NCI-H2196 (cell line): Measurements from ENCODE around the gene DDX39B.

Source experiments
- DNase-seq: peaks from one replicate; lab custom pipeline; 2025; ENCODE audit not compliant: unreplicated experiment; lab: John Stamatoyannopoulos, UW

Gene DDX39B

DNA sequence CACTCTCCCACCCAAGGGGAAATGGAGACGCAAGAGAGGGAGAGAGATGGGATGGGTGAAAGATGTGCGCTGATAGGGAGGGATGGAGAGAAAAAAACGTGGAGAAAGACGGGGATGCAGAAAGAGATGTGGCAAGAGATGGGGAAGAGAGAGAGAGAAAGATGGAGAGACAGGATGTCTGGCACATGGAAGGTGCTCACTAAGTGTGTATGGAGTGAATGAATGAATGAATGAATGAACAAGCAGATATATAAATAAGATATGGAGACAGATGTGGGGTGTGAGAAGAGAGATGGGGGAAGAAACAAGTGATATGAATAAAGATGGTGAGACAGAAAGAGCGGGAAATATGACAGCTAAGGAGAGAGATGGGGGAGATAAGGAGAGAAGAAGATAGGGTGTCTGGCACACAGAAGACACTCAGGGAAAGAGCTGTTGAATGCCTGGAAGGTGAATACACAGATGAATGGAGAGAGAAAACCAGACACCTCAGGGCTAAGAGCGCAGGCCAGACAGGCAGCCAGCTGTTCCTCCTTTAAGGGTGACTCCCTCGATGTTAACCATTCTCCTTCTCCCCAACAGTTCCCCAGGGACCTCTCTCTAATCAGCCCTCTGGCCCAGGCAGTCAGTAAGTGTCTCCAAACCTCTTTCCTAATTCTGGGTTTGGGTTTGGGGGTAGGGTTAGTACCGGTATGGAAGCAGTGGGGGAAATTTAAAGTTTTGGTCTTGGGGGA is 34.3 kb upstream of the DDX39B start:
- no peak for DNase-seq

DNA sequence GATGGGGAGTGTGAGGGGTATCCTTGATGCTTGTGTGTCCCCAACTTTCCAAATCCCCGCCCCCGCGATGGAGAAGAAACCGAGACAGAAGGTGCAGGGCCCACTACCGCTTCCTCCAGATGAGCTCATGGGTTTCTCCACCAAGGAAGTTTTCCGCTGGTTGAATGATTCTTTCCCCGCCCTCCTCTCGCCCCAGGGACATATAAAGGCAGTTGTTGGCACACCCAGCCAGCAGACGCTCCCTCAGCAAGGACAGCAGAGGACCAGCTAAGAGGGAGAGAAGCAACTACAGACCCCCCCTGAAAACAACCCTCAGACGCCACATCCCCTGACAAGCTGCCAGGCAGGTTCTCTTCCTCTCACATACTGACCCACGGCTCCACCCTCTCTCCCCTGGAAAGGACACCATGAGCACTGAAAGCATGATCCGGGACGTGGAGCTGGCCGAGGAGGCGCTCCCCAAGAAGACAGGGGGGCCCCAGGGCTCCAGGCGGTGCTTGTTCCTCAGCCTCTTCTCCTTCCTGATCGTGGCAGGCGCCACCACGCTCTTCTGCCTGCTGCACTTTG is 33.6 kb upstream of the DDX39B start, which contains the start of gene TNF:
Gene TNF (plus strand): TSS at position 231 of the 567 bp plus-strand sequence. CDS start 177 bp downstream, at position 408.
- DNase-seq: no peak

DNA sequence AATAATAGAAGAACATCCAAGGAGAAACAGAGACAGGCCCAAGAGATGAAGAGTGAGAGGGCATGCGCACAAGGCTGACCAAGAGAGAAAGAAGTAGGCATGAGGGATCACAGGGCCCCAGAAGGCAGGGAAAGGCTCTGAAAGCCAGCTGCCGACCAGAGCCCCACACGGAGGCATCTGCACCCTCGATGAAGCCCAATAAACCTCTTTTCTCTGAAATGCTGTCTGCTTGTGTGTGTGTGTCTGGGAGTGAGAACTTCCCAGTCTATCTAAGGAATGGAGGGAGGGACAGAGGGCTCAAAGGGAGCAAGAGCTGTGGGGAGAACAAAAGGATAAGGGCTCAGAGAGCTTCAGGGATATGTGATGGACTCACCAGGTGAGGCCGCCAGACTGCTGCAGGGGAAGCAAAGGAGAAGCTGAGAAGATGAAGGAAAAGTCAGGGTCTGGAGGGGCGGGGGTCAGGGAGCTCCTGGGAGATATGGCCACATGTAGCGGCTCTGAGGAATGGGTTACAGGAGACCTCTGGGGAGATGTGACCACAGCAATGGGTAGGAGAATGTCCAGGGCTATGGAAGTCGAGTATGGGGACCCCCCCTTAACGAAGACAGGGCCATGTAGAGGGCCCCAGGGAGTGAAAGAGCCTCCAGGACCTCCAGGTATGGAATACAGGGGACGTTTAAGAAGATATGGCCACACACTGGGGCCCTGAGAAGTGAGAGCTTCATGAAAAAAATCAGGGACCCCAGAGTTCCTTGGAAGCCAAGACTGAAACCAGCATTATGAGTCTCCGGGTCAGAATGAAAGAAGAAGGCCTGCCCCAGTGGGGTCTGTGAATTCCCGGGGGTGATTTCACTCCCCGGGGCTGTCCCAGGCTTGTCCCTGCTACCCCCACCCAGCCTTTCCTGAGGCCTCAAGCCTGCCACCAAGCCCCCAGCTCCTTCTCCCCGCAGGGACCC is 32.6 kb upstream of the DDX39B start:
- DNase-seq: no peak

DNA sequence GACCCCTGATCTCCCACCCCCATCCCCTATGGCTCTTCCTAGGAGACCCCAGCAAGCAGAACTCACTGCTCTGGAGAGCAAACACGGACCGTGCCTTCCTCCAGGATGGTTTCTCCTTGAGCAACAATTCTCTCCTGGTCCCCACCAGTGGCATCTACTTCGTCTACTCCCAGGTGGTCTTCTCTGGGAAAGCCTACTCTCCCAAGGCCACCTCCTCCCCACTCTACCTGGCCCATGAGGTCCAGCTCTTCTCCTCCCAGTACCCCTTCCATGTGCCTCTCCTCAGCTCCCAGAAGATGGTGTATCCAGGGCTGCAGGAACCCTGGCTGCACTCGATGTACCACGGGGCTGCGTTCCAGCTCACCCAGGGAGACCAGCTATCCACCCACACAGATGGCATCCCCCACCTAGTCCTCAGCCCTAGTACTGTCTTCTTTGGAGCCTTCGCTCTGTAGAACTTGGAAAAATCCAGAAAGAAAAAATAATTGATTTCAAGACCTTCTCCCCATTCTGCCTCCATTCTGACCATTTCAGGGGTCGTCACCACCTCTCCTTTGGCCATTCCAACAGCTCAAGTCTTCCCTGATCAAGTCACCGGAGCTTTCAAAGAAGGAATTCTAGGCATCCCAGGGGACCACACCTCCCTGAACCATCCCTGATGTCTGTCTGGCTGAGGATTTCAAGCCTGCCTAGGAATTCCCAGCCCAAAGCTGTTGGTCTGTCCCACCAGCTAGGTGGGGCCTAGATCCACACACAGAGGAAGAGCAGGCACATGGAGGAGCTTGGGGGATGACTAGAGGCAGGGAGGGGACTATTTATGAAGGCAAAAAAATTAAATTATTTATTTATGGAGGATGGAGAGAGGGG is 31.7 kb upstream of the DDX39B start:
- DNase-seq: no peak

DNA sequence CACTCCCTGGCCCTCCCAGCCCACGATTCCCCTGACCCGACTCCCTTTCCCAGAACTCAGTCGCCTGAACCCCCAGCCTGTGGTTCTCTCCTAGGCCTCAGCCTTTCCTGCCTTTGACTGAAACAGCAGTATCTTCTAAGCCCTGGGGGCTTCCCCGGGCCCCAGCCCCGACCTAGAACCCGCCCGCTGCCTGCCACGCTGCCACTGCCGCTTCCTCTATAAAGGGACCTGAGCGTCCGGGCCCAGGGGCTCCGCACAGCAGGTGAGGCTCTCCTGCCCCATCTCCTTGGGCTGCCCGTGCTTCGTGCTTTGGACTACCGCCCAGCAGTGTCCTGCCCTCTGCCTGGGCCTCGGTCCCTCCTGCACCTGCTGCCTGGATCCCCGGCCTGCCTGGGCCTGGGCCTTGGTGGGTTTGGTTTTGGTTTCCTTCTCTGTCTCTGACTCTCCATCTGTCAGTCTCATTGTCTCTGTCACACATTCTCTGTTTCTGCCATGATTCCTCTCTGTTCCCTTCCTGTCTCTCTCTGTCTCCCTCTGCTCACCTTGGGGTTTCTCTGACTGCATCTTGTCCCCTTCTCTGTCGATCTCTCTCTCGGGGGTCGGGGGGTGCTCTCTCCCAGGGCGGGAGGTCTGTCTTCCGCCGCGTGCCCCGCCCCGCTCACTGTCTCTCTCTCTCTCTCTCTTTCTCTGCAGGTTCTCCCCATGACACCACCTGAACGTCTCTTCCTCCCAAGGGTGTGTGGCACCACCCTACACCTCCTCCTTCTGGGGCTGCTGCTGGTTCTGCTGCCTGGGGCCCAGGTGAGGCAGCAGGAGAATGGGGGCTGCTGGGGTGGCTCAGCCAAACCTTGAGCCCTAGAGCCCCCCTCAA is 30.5 kb upstream of the DDX39B start, which contains the start of gene LTA:
Gene LTA (plus strand): TSS at position 249 of the 871 bp plus-strand sequence. CDS start 454 bp downstream, at position 703.
- DNase-seq: no peak

DNA sequence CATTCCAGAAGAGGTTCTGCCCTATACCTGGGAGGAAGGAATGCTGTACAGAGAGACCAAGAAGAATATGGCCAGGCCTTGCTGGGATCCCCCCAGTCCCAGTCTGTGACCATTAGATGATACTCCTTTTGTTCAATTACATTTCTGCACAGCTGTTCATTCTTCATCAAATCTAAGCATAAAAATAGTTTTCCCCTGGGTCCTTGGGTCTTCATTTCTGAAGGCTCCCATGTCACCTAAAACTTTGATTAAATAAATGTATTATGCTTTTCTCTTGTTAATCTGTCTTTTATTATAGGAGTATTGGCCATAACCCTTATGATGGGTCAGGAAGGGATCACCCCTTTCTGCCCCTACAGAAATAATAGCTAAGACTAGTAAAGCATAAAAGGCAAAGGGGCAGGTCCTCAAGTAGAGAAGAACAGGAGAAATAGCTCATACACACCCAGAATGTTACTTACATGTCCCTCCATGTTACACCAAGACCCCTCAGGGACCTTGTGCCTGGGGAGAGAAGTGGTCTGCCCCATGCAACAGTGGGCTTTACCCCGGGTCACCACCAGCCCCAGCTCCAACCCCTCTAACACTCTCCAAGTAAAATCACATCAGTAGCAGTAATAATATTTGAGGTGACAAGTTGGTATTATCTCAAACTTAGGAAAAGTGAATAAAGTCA is 28.2 kb upstream of the DDX39B start:
- no peak for DNase-seq

DNA sequence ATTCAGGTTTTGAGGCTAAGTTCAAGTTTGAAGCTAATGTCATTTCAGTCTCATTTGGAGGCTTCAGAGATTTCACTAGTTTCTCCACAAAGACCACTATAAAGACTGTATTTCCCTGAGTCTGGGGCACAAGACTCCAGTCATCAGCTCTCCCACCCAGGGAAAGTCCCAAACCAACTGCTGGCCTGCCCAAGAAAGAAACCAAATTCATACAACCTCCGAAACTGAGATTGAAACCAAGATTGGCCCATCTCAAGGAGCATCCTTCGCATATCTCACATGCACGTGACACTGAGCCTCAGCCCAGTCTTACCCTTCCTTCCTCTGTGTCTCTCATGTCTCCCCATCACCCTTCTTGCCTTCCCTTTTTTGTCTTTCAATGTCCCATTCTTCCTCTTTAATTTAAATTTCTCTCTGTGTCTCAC is 26.7 kb upstream of the DDX39B start:
- DNase-seq: no peak

DNA sequence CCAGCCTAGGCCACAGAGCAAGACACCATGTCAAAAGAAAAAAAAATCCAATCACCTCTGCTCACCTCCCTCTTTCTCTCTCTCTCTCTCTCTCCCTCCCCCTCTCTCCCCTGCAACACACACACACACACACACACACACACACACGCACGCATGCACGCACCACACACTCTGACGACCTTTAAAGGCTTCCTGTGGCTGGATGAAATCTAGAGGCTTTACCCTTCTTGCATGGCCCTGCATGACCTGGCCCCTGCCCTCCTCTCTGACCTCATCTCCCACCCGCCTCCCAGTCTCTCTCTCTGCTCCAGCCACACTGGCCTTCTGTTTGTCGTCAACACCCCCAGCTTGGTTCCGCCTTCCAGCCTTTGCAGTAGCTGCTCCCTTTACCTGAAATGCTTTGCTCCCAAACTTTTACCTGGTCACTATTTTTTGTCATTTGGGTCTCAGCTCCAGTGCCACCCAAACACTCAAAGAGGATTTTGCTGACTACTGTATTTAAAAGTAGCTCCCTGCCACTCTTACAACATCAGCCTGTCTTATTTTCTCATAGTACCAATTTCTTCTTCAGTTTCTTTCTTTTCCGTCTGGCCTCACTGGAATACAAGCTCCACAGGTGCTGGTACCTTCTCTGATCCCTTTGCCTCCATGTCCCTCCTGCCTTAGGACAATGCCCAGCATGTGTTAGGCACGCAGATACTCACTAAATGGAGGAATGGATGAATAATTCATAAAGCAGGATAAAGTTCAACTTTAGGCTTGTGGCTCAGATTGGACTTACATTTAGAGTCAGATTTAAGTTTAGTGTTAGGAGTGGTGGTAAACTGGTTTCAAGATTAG is 25.9 kb upstream of the DDX39B start:
- no peak for DNase-seq

DNA sequence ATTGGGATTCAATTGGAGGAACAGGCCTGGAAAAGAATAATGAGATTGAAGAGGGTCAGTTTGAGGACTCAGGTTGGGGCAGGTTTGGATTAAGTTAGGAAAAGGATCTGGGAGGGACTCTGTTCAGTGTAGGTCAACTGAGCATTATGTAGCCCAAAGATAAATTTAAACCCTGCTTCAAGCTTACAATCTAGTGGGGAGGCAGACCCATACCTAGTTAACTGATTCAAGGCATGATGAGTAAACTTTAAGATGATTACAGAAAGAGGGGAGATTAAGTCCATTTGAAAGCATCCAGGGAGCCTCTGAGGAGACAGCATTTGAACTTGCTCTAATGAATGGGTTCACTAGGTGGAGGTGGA is 18.9 kb upstream of the DDX39B start:
- no peak for DNase-seq

DNA sequence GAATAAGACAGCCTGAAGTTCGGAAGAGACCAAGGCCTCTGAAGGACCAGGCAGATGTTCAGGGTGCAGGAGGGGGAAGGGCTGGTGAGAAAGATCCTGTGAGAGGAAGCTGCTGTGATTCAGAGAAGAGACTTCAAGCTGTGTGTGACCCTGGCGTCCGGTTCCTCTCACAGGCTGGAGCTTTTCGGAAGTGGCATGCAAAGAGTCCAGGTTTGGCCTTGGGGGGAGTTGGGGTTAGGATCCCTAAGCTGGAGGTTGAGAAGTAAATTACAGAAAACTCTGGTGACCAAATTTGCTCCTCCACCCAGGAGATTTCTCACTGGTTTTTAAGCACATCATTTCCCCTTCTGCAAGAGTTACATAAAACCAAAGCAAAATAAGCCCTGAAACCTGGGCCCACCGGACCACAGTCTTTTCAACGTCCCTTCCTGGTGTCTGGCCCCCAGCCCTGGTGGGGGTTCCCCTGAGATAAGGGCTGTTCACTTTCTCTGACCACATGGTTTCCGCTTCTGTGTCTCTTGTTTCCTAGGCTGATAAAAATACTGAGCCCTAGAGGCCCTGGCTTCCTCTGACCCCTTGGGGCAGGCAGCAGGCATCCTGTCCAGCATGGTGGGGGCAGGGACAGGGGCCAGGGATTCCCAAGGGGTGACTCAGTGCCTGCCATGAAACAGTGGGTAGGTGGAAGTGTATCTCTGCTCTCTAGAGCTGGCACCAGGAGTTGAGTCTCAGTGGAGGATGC is 18.3 kb upstream of the DDX39B start:
- DNase-seq: no peak

DNA sequence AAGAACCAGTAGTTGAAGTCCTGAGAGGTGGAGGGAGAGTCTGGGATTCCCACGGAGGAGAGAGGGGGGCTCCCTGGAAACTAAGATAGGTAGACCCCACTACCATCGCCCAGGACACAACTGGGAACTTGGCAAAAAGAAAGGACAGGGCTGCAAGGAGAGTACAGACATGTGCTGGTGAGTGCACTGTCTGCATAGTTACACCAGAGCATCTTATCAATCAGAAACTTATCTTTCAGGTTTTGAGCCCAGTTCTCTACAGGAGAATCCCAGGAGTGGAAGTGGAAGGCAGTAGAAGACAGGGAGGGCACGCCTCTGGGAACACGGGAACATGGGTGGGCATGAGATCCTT is 17.8 kb upstream of the DDX39B start:
- no peak for DNase-seq

DNA sequence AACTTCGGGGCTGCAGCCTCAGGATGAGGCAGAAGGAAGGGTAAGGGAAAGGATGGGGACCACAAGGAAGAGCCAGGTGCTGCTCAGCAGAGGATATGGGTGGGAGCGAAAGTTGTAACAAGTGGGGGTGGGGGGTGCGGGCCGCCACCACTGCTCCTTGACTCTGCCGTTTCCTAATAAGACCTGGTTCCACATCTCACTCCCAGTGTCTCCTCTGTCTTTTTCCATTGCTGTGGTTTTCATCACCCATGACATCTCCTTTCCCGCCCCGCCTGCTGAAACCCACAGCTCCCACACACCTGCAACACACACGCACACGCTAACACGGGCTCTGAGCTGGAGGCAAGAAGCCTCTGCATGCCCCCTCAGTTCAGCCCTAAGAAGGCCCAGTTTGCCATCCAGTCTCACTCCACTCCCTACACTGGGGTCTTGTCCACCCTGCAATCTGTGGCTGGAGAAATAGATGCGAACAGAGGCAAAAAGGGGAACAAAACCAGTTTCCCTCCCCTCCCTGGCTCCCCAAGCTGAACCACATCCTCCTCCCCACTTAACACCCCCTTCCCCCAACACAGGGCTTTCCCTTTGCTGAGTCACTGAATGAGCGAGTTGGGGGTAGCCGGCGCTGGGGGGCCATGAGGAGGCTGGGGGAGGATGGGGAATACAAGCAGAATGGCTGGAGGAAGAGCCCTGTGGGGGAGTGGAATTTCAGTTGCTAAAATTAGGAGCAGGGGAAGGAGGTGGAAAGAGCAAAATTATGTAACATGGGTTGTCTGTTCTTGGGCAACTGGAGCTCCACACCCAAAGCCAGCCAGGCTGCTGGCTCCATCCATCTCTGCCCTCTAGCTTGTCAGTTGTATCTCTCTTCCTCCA is 17.1 kb upstream of the DDX39B start:
- no peak for DNase-seq

DNA sequence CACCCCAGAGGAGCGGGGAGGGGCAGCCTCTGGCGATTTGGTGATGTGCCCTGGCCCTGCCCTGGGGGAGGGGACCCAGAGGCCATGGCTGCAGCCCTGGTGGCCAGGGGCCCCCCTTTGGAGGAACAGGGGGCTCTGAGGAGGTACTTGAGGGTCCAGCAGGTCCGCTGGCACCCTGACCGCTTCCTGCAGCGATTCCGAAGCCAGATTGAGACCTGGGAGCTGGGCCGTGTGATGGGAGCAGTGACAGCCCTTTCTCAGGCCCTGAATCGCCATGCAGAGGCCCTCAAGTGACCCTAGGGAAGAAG is 16.5 kb upstream of the DDX39B start:
- no peak for DNase-seq

DNA sequence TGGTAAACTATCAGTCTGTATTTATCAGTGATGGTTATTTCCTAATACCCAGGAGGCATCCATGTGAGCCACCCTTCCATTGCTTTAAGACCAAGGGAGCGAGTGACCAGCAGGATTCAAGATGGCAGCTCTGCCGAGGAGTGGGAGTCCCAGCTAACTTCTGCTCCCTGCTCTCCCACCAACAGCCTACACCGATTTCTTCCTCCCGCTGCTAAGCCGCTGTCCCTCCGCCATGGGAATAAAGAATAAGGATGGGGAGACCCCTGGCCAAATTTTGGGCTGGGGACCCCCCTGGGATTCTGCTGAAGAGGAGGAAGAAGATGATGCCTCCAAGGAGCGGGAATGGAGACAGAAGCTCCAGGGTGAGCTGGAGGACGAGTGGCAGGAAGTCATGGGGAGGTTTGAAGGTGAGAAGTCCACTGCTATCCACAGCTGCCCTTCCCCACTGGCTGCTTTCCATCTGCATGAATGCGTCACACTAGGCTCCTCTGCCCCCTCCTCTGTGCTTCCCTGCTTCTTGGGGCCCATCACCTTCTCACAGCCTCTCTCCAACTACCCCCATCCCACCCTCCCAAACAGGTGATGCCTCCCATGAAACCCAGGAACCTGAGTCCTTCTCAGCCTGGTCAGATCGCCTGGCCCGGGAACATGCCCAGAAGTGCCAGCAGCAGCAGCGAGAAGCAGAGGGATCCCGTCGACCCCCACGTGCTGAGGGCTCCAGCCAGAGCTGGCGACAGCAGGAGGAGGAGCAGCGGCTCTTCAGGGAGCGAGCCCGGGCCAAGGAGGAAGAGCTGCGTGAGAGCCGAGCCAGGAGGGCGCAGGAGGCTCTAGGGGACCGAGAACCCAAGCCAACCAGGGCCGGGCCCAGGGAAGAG is 15.9 kb upstream of the DDX39B start:
- no peak for DNase-seq

DNA sequence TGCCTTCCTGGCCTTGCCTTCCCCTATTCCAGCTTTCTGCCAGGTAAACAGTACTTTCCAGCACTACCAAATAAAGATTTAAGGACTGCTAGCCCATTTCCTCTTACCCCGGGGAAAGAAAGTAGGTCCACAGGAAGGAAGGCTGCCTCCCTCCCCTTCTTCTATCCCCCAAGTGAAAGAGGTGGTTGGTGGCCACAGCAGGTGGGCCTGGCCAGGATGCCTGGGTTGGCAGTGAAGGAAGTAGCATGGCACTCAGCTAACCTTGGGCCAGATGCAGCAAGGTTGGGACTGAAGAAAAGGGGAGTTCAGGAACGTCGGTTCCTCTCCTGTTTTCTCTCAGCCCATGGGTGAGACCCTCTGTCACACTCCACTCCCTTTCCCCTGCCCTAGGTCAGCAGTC is 14.5 kb upstream of the DDX39B start:
- no peak for DNase-seq

DNA sequence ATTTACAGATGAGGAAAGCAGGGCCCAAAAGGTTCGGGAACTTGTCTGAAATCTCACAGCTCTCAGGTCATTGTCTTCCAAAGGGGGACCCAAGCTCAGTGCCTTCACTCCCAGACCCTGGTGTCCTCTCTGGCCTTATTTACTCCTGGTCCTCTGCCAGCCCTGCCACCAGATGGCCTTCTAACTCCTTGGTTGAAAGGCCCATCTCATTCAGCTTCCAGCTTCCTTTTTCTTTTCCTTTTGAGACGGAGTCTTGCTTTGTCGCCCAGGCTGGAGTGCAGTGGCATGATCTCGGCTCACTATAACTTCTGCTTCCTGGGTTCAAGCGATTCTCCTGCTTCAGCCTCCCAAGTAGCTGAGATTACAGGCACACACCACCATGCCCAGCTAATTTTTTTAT is 9.6 kb upstream of the DDX39B start:
- DNase-seq: peak; percentile 24
